ENCODE results near the gene ALG9. TPM values are rescaled to one million over a fixed set of nuclear protein-coding genes. Genes with fewer than 3 reads are reported as not detected.

Gene ALG9
- total RNA-seq, 1 donor from 2014 or later: 32.6 TPM

DNA sequence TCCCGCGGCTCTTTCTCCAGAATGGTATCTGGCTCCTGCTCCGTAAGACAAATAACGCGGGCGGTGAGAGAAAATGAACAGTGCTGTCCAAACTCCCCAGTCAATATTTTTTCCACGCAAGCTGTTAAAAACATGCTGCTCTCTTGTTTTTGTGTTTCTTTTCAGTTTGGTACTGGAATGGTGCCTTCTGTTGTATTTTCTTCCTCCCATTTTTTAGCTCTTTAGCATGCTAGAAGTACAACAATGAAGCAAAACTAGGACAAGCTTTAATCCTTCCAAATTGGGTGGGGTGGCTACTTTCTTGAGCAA lies 104.6 kb downstream of the ALG9 start:
- H3K9me3 Mint-ChIP-seq: no peaks in the 10 kb centered on the region
- peak overlapping the region; percentile 98 for H3K27ac Mint-ChIP-seq
- peaks cover 31% of the 10 kb centered on the region for H3K4me1 Mint-ChIP-seq
- H3K27me3 Mint-ChIP-seq: no peaks in the 10 kb centered on the region
- intact Hi-C loops (cut with micrococcal nuclease): loop anchor here (1.0 to 5.0 kb wide), 7 partner anchors 11 to 306 kb away; partner anchors contain the start of genes CFAP68, DLAT, FDXACB1 and NKAPD1
- DNase-seq: no peak
- peaks cover 31% of the 10 kb centered on the region for H3K36me3 Mint-ChIP-seq (ENCODE audit: low read depth)
- H3K4me3 Mint-ChIP-seq: peak overlapping the region; percentile 85

DNA sequence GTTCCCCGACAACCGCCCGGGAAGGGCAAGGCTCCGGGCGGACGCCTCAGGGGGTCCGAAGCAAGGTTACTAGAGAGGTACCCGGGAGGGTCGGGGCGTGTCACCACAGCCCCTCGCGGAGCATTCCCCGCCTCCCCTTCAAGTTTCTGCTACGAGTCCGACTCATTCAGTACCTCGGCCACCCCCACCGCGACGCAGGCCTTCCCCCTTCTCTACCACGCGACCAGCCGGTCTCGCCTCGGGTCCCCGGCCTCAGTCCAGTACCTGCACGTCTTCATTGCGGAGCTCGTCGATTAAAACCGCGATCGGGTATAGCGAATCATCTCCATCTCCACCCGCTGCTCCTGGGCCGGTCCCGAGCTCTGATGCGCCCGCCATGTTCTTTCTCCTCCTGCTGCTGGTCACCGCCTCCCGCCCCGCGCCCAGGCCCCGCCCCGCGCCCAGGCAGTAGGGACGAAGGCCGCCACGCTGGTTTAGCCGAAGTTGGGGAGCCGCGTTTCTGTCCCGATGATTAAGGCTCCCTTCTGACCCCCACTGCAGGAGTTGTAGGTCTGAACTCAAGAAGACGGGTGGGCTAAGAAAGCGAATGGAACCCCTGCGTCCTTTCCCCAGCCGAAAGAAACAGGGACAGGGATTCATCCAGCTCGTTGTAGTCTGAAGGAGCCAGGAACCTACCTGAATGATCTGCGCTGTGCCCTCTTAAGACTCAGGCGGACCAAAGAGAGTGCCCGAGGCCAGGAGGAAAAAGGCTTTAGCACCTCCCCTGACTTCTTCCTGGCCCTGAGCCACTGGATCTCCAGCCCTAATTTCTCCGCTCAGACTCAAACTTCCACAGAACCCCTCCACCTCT lies 105.2 kb downstream of the ALG9 start, which contains the start of gene PPP2R1B:
Gene PPP2R1B, minus strand, starts transcription at position 406 of the 850 bp plus-strand sequence. Its CDS starts 28 bp downstream, at position 378.
- intact Hi-C loops (cut with micrococcal nuclease): loop anchor here (1.0 to 5.0 kb wide), 6 partner anchors 75 to 306 kb away; partner anchors contain the start of genes CFAP68, DLAT, FDXACB1 and NKAPD1
- peak; percentile 91 for DNase-seq
- Mint-ChIP-seq H3K27ac (peak within 1 kb of the TSS; percentile 98), H3K36me3 (ENCODE audit: low read depth) (peaks cover 35% of the 10 kb centered on the region), H3K27me3 (no peaks in the 10 kb centered on the region), H3K4me3 (peak within 1 kb of the TSS; percentile 85), H3K4me1 (peaks cover 31% of the 10 kb centered on the region), H3K9me3 (no peaks in the 10 kb centered on the region)

DNA sequence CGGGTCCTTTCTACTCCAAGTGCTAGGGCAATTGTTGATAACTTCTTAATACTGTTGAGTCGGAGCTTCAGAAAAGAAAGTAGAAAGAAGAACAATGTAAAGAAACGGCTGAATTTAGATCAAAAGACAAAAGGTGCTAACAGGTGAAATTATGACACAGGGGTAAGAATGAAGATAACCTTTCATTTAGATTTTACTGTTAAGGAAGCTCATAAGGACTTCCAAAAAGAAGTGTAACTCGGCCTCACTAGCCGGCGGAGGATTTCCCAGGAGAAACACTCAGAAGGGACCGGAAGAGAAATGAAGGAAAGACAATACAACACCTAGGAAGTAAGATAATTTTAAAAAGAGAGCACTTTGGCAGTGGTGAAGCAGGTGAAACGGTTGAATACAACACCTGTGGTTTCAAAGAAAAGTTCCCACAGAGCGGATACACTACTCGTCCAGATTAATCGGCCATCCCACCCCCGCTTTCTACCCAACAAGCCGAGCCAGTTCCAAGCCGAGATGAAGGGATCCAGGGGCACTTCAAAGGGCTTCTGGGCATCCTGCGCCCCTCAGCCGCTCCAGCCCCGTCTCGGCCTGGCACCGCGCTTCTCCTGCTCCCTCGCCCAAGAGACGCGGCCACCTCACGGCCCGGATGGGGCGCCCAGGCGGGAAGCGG lies 105.9 kb downstream of the ALG9 start:
- Mint-ChIP-seq H3K9me3 (no peaks in the 10 kb centered on the region), H3K27ac (peak overlapping the region; percentile 98), H3K4me3 (peak overlapping the region; percentile 85), H3K27me3 (no peaks in the 10 kb centered on the region), H3K36me3 (ENCODE audit: low read depth) (peaks cover 43% of the 10 kb centered on the region), H3K4me1 (peaks cover 31% of the 10 kb centered on the region)
- DNase-seq: no peak
- intact Hi-C loops (cut with micrococcal nuclease): loop anchor here (5.0 kb wide), 2 partner anchors 112 to 307 kb away; partner anchors contain the start of genes CFAP68, FDXACB1, NKAPD1 and PIH1D2

DNA sequence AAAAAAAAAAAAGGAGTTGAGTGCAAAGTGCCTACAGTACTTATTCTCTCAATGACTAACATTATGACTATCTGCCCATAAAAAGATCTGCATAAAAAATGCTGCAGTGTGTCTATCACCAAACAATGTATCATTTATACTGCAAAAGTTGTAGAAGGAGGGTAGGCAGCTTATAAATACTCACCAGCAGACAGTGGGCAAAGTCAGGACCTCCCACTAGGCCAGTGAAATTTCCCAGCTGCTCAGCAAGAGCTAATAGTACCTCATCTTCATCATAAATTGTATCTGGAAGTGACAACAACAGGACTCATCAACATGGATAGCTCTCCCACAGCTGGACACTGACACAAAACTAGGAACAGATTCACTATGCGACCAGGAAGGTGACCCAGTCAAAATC lies 106.8 kb downstream of the ALG9 start:
- H3K4me1 Mint-ChIP-seq: peaks cover 31% of the 10 kb centered on the region
- no peaks in the 10 kb centered on the region for H3K27me3 Mint-ChIP-seq
- DNase-seq: no peak
- H3K4me3 Mint-ChIP-seq: peak overlapping the region; percentile 85
- peaks cover 47% of the 10 kb centered on the region for H3K36me3 Mint-ChIP-seq (ENCODE audit: low read depth)
- no peaks in the 10 kb centered on the region for H3K9me3 Mint-ChIP-seq
- no peak overlapping the region for H3K27ac Mint-ChIP-seq
- intact Hi-C loops (cut with micrococcal nuclease): loop anchor here (5.0 kb wide), 2 partner anchors 113 to 308 kb away; partner anchors contain the start of genes CFAP68, FDXACB1, NKAPD1 and PIH1D2

DNA sequence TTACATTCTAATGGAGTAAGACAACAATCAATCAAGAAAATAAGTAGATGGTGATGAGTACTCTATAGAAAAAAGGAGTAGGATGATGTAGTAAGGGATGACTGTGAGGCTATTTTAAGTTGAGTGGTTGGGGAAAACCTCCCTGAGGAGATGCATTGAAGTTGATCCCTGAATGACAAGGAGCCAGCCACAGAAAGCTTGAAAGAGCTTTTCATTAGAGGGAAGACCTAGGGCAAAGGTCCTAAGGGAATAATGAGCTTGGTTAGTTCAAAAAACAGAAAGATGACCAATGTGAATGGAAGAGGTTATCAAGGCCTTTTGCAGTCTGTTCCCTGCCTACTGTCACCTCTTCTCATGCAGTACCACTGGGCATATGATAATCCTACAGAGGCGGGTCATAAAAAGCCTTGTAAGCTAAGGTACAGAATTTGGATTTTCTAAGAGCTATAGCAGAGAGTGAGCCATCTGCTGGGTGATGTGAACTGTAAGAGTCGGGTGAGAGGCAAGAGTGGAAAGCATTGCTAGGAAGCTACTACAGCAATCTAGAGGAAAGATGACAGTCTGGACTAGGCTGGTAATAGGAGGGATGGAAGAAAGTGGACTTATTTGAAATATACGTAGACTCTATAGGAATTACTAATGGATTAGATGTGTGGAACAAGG lies 108.3 kb downstream of the ALG9 start:
- no peak overlapping the region for H3K4me3 Mint-ChIP-seq
- H3K27ac Mint-ChIP-seq: peak overlapping the region; percentile 1
- H3K27me3 Mint-ChIP-seq: no peaks in the 10 kb centered on the region
- H3K9me3 Mint-ChIP-seq: no peaks in the 10 kb centered on the region
- intact Hi-C loops (cut with micrococcal nuclease): no loop called here
- DNase-seq: no peak
- H3K4me1 Mint-ChIP-seq: peaks cover 31% of the 10 kb centered on the region
- H3K36me3 Mint-ChIP-seq (ENCODE audit: low read depth): peaks cover 58% of the 10 kb centered on the region

DNA sequence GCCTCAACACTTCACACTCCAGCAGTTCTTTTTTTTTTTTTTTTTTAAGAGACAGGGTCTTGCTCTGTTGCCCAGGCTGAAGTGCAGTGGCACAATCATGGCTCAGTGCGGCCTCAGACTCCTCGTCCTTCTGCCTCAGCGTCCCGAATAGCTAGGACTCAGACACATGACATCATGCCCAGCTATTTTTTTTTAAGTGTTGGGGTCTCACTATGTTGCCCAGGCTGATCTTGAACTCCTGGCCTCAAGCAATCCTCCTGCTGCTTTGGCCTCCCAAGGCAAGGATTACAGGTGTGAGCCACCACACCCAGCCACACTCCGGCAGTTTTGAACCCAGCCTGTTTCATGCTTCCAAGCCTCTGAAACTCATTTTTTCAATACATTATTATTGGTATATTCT lies 108.9 kb downstream of the ALG9 start:
- peaks cover 31% of the 10 kb centered on the region for H3K4me1 Mint-ChIP-seq
- no peak for DNase-seq
- no peak overlapping the region for H3K27ac Mint-ChIP-seq
- intact Hi-C loops (cut with micrococcal nuclease): no loop called here
- no peaks in the 10 kb centered on the region for H3K9me3 Mint-ChIP-seq
- H3K4me3 Mint-ChIP-seq: no peak overlapping the region
- peaks cover 62% of the 10 kb centered on the region for H3K36me3 Mint-ChIP-seq (ENCODE audit: low read depth)
- H3K27me3 Mint-ChIP-seq: no peaks in the 10 kb centered on the region

DNA sequence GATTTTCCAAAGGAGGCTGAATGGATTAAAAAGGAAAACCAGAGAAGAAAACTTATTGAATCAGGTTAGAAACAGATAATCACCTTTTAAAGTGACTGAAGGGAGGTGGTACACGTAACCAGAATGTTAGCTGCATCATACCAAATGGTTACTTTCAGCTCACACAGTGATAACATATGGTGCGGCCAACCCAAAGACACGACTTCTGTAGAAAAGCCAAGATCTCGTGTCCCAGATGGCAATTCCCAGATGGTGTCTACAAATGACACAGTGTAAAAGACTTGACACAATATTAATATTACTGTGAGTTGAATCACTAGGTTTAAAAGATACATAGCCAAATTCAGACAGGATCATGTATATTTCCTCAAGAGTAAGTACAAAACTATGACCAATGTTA lies 110.3 kb downstream of the ALG9 start:
- no peaks in the 10 kb centered on the region for H3K27me3 Mint-ChIP-seq
- no peaks in the 10 kb centered on the region for H3K9me3 Mint-ChIP-seq
- H3K4me3 Mint-ChIP-seq: no peak overlapping the region
- peaks cover 73% of the 10 kb centered on the region for H3K36me3 Mint-ChIP-seq (ENCODE audit: low read depth)
- H3K4me1 Mint-ChIP-seq: peaks cover 25% of the 10 kb centered on the region
- no peak overlapping the region for H3K27ac Mint-ChIP-seq
- intact Hi-C loops (cut with micrococcal nuclease): no loop called here
- no peak for DNase-seq

DNA sequence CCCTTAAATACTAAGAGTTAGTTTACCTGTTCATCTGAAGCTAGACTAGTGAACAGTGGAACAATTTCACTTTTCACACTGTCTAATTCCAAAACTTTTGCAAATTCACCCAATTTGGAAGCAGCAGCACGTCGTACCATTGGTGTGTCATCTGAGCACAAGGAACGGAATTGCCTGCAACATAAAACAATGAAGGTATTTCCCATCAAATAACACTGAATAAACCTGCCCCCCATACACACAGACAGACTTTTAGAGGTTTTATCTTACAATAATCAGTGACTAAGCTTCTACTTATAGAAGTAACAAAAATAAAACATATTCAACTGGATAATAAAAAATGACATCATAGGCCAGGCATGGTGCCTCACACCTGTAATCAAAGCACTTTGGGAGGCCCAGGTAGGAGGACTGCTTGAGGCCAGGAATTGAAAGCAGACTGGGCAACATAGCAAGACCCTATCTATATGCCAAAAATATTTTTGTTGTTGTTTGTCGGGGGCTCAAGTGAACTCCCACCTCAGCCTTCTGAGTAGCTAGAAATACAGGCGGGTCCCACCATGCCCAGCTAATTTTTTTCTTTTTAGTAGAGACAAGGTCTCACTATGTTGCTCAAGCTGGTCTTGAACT lies 111.5 kb downstream of the ALG9 start:
- Mint-ChIP-seq H3K27ac (no peak overlapping the region), H3K4me1 (peaks cover 22% of the 10 kb centered on the region), H3K27me3 (no peaks in the 10 kb centered on the region), H3K9me3 (no peaks in the 10 kb centered on the region), H3K36me3 (ENCODE audit: low read depth) (peaks cover 69% of the 10 kb centered on the region), H3K4me3 (no peak overlapping the region)
- intact Hi-C loops (cut with micrococcal nuclease): no loop called here
- no peak for DNase-seq

DNA sequence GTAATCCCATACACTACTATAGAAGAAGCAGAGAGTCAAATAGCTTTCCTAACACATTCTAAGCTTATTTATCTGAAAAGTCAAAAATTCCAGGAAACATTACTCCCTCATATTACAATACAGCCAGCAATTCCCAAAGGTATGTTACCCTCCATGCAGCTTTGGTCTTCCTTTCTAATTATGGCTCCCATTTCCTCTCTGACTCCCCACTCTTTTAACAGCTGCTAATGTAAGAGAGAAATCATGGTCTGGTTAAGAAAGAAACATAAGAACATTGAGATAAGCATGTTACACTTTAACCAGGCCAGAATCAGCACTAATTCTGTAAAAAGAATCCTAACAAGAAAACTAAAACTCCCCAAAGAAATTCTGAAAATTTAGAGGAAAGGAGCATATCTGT lies 112.0 kb downstream of the ALG9 start:
- H3K4me3 Mint-ChIP-seq: no peak overlapping the region
- no peak overlapping the region for H3K27ac Mint-ChIP-seq
- intact Hi-C loops (cut with micrococcal nuclease): no loop called here
- H3K27me3 Mint-ChIP-seq: no peaks in the 10 kb centered on the region
- H3K9me3 Mint-ChIP-seq: no peaks in the 10 kb centered on the region
- H3K4me1 Mint-ChIP-seq: peaks cover 18% of the 10 kb centered on the region
- peaks cover 67% of the 10 kb centered on the region for H3K36me3 Mint-ChIP-seq (ENCODE audit: low read depth)
- no peak for DNase-seq

DNA sequence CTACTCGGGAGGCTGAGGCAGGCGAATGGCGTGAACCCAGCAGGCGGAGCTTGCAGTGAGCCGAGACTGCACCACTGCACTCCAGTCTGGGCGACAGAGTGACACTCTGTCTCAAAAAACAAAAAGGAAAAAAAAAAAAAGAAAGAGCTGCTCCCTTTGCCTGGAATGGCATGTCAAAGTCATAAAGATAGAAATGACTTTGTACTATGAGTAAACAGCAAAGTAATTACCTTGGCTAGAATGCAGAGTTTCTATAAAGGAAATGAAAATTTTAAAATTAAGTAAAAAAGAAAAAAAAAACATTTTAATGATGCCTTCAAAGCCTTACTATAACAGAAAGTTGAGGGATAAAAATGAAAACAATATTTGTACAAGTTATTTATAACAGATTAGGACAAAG lies 115.3 kb downstream of the ALG9 start:
- no peaks in the 10 kb centered on the region for H3K9me3 Mint-ChIP-seq
- no peak for DNase-seq
- no peaks in the 10 kb centered on the region for H3K4me1 Mint-ChIP-seq
- H3K27ac Mint-ChIP-seq: no peak overlapping the region
- intact Hi-C loops (cut with micrococcal nuclease): no loop called here
- no peak overlapping the region for H3K4me3 Mint-ChIP-seq
- H3K27me3 Mint-ChIP-seq: no peaks in the 10 kb centered on the region
- peaks cover 55% of the 10 kb centered on the region for H3K36me3 Mint-ChIP-seq (ENCODE audit: low read depth)

DNA sequence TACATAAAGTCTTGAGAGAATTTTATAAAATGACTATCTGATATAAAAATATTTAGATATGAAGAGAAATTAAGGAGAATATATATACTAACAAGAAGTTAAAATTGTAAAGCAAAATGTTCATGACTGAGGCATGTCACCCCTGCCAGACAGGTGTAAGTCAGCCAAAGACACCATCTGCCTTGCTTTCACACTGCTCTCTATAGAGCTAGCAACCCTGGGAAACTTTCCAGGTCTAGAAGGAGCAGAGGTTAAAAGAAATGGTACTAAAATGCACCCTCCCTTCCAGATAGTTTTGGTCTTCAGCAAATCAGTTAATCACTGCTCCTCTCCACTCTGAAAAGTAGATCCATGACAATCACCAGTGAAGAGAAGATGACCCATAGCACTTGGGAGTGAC lies 121.7 kb downstream of the ALG9 start:
- no peaks in the 10 kb centered on the region for H3K9me3 Mint-ChIP-seq
- no peaks in the 10 kb centered on the region for H3K27me3 Mint-ChIP-seq
- H3K27ac Mint-ChIP-seq: no peak overlapping the region
- DNase-seq: no peak
- no peak overlapping the region for H3K4me3 Mint-ChIP-seq
- H3K36me3 Mint-ChIP-seq (ENCODE audit: low read depth): peaks cover 55% of the 10 kb centered on the region
- no peaks in the 10 kb centered on the region for H3K4me1 Mint-ChIP-seq
- intact Hi-C loops (cut with micrococcal nuclease): no loop called here

DNA sequence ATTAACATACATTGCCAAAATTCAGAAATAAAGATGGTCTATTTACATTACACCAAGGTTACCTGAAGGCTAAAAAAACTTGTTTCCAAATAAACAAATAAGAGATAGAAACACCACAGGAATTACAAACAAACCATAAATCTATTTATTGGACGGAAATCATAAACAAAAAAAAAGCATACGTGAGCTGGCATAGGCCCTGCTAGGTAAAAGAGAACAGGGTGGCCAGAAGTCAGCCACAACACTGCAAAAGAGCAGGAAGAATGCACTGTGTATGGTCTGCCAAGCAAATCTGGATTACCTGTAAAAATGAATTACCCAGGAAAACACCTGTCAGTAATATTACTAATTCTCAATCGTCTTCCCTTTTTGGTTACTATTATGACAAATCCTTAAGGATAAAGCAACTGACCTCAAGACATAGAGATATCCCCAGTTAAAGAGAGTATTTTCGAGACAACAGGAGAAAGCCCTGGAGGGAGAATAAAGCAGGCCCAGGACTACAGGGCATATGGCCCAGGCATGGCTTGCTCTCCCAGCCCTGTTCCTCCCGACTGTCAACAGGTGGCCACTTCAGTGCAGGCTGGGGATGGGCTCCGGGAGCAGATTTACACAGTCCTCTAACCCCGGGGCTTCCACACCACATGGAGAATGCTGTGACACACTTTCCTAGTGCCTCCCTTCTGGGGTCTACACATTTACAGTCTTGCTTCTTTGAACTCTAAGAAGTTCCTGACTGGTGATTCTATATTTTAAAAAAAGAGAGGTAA lies 123.2 kb downstream of the ALG9 start:
- H3K27me3 Mint-ChIP-seq: no peaks in the 10 kb centered on the region
- H3K9me3 Mint-ChIP-seq: no peaks in the 10 kb centered on the region
- no peak for DNase-seq
- H3K36me3 Mint-ChIP-seq (ENCODE audit: low read depth): peaks cover 59% of the 10 kb centered on the region
- H3K4me1 Mint-ChIP-seq: no peaks in the 10 kb centered on the region
- H3K27ac Mint-ChIP-seq: no peak overlapping the region
- intact Hi-C loops (cut with micrococcal nuclease): no loop called here
- H3K4me3 Mint-ChIP-seq: no peak overlapping the region

Measured in activated CD4-positive, alpha-beta T cell treated with anti-CD3 and anti-CD28 coated beads, Interleukin-2, amount 10 ng/mL, durations not matched to agents 24 days and 14 days (primary cell).